GM20000 (cell line): ENCODE data around the gene SLC30A5.
"Not testable (repeated sequence)": the region's sequence is repeated elsewhere in the genome, so short reads cannot be mapped to it uniquely, and the experiment has no call there.

Experiments used
- DNase-seq: peaks from one replicate; pipeline ENCODE4 v3.0.0; 2012; ENCODE audit warnings: low spot score
- TF ChIP-seq, protein P1 (sequence below): IDR thresholded peaks from 2 replicates; pipeline ENCODE4 v1.5.1; 2012; ENCODE audit warnings: mild to moderate bottlenecking, control low read depth; ENCODE audit errors: extremely low read depth, missing control alignments

Gene SLC30A5

GRCh38 chr5:69093771-69094482, at the start of gene SLC30A5:
SLC30A5 (plus strand) TSS chr5:69094014; CDS start chr5:69094256, 242 bp downstream.
- TF ChIP-seq, protein P1, sequence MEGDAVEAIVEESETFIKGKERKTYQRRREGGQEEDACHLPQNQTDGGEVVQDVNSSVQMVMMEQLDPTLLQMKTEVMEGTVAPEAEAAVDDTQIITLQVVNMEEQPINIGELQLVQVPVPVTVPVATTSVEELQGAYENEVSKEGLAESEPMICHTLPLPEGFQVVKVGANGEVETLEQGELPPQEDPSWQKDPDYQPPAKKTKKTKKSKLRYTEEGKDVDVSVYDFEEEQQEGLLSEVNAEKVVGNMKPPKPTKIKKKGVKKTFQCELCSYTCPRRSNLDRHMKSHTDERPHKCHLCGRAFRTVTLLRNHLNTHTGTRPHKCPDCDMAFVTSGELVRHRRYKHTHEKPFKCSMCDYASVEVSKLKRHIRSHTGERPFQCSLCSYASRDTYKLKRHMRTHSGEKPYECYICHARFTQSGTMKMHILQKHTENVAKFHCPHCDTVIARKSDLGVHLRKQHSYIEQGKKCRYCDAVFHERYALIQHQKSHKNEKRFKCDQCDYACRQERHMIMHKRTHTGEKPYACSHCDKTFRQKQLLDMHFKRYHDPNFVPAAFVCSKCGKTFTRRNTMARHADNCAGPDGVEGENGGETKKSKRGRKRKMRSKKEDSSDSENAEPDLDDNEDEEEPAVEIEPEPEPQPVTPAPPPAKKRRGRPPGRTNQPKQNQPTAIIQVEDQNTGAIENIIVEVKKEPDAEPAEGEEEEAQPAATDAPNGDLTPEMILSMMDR = peak; percentile 89
- DNase-seq = peak; percentile 97

DNA sequence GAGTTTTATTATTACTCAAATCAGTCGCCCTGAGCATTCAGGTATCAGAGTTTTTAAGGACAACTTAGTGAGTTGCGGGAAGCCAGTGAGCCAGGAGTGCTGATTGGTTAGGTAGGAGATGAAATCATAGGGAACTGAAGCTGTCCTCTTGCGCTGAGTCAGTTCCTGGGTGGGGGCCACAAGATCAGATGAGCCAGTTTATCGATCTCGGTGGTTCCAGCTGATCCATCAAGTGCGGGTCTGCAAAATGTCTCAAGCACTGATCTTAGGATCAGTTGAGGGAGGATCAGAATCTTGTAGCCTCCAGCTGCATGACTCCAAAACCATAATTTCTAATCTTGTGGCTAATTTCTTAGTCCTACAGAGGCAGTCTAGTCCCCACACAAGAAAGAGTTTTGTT, 48.6 kb upstream of the SLC30A5 start:
- not testable (repeated sequence) for DNase-seq

GRCh38 chr5:69046375-69046957, 47.3 kb upstream of the SLC30A5 start:
- TF ChIP-seq, protein P1 = no peak
- DNase-seq = no peak

DNA sequence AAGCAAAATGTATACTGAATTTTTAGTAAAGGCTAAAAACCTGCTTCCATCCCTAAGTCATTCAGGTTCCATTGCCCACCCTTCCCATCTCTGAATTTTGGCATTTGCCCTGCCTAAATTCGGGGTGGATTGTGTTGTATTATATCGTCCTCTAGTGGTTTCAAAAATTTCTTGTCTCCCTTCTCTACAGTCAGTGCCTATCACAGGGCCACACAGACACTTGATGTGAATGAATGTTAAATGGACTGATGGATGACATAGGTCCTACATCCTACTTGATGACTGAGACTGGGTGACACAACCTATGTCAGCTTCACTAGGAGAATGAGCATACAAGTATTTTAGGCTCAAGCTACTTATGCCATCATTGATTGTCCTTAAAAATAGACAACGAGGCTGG, 45.6 kb upstream of the SLC30A5 start:
- TF ChIP-seq, protein P1 = peak; percentile 34
- no peak for DNase-seq

GRCh38 chr5:69049151-69049550, 44.7 kb upstream of the SLC30A5 start:
- TF ChIP-seq, protein P1 = no peak
- DNase-seq = no peak

GRCh38 chr5:69049796-69050195, 44.0 kb upstream of the SLC30A5 start:
- TF ChIP-seq, protein P1 = no peak
- DNase-seq = no peak

DNA sequence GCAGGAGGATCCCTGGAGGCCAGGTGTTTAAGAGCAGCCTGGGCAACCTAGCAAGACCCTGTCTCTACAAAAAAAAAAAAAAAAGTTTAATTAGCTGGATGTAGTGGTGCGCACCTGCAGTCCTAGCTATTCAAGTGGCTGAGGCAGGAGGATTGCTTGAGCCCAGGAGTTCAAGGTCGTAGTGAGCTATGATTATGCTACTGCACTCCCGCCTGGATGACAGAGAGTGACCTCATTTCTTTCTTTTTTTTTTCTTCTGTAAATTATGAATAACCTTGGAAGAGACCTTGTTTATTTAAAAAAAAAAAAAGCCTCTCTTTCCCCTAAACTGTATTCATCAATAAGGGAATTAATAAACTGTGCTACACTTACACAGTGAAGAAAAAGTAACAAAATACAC, 43.6 kb upstream of the SLC30A5 start:
- no peak for DNase-seq
- TF ChIP-seq, protein P1 = no peak

DNA sequence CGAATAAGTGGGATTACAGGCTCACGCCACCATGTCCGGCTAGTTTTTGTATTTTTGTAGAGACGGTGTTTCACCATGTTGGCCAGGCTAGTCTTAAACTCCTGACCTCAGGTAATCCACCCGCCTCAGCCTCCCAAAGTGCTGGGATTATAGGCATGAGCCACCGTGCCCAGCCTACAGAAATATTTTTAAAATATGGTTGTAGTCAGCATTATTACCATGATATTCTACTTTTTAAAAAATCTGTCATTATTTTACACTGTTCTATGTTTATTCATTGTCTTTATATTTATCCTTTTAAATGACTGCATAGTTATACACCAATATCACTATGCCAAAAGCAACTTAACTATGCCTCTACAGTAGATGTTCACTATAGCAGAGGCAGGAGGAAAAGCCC, 41.6 kb upstream of the SLC30A5 start:
- TF ChIP-seq, protein P1 = no peak
- no peak for DNase-seq
